ENCODE measurements around the gene WDR5. TPM values are rescaled to one million over a fixed set of nuclear protein-coding genes. Genes with fewer than 3 reads are reported as not detected.

WDR5 gene
- total and polyA plus RNA-seq, 10 of the 15 experiments (the other 5 are each of a cell fraction or from before 2014, with no cell fraction given): 1.4 to 43.7 (median 33.2) TPM

- WGBS (ENCODE audit: insufficient coverage, insufficient replicate concordance, low lambda C conversion rate, missing lambda C conversion rate): 52% methylated on average over 14 of the region's 20 CpGs
- Histone ChIP-seq H2AFZ (ENCODE audit: control insufficient read depth, low read depth, low read length) (no peak overlapping the region), H3K79me2 (ENCODE audit: control insufficient read depth, insufficient read depth, low read length) (no peaks in the 10 kb centered on the region), H3K9ac (ENCODE audit: control insufficient read depth, insufficient read depth, low read length) (no peak overlapping the region), H3K4me1 (ENCODE audit: control insufficient read depth, insufficient read depth, low read length) (no peaks in the 10 kb centered on the region), H3K27me3 (replicated peaks in 1 of 2; ENCODE audit: control insufficient read depth in 2 of 2, insufficient read depth in 2 of 2, low read length in 1 of 2) (no peaks in the 10 kb centered on the region; a peak in 1 of 4 replicates), H3K36me3 (ENCODE audit: control insufficient read depth in 2 of 2, insufficient read depth in 2 of 2, low read length in 1 of 2) (no peaks in the 10 kb centered on the region), H3K4me3 (no peak overlapping the region), H3K4me2 (ENCODE audit: control insufficient read depth, insufficient read depth) (no peak overlapping the region), H3K27ac (ENCODE audit: control insufficient read depth, insufficient read depth) (no peak overlapping the region), H4K20me1 (ENCODE audit: control insufficient read depth, insufficient read depth) (no peaks in the 10 kb centered on the region), H3K9me3 (replicated peaks; ENCODE audit: control insufficient read depth, insufficient read depth, low read length) (no peaks in the 10 kb centered on the region)
- FAIRE-seq: no peak
- in situ Hi-C loops (cut with MboI) (no loop called here), intact Hi-C loops (cut with micrococcal nuclease; ENCODE audit: unreplicated experiment) (no loop called here)
- ChIA-PET CTCF (interaction anchor here (0.9 kb wide), 1 partner anchor 268 kb away, joined by 4 read pairs; no protein-coding TSS in a partner anchor), SMC1A (ENCODE audit: uncharacterized antibody, unreplicated experiment) (no interaction called here), POLR2A (no interaction called here), RAD21 (ENCODE audit: unreplicated experiment) (no interaction called here)
- no peak for DNase-seq (ENCODE audit: low read depth, low spot score)
- TF ChIP-seq ZBTB40 (IDR thresholded peaks at IDR 0.05; ENCODE audit: borderline replicate concordance) (no peak), ZSCAN29 (IDR thresholded peaks at IDR 0.05) (no peak), MXI1 (IDR thresholded peaks at IDR 0.05; ENCODE audit: low read depth, low read length) (no peak), HDAC6 (IDR thresholded peaks at IDR 0.05; ENCODE audit: unreplicated experiment) (no peak), PRDM15 (CRISPR knock-in tag; IDR thresholded peaks at IDR 0.05) (no peak), HDGF (IDR thresholded peaks at IDR 0.05) (no peak), IRF4 (IDR thresholded peaks at IDR 0.05; ENCODE audit: low read depth, low read length) (no peak), EZH2 (IDR thresholded peaks at IDR 0.05; ENCODE audit: borderline replicate concordance, control insufficient read depth, low read depth, low read length) (no peak), STAT1 (conservative IDR thresholded peaks at IDR 0.05) (no peak)
- no TSS peak for BruUV-seq (replicated peaks)
- 0 out of 3 replicates have a peak, but pooled peaks have one; percentile 25 for ATAC-seq
Observed at GRCh38 chr9:134175291-134175807, 39.5 kb downstream of the WDR5 start.

Measured in GM12878 (cell line).